G401 (cell line): Measurements from ENCODE around the gene CRISPLD2. TPM values are rescaled to one million over a fixed set of nuclear protein-coding genes. Genes with fewer than 3 reads are reported as not detected.

Source experiments
- DNase-seq: peaks from one replicate; pipeline ENCODE4 v3.0.0-alpha.2; 2015; ENCODE audit warnings: low spot score
- in situ Hi-C: cut with HindIII; loops from 2 replicates; pipeline ENCODE4 v1.10.0; 2016; ENCODE audit warnings: low sequenced_read_pairs, mixed read lengths
- total RNA-seq: library from RNA; depleted of rRNA; stranded (reverse); fragments of >200 nt; shearing (Covaris generic); gene quantifications from 2 replicates; pipeline ENCODE4 v1.2.3, GENCODE V29; 2014

Gene CRISPLD2
- total RNA-seq, 1 experiment from 2014 or later: 0.03 TPM

DNA sequence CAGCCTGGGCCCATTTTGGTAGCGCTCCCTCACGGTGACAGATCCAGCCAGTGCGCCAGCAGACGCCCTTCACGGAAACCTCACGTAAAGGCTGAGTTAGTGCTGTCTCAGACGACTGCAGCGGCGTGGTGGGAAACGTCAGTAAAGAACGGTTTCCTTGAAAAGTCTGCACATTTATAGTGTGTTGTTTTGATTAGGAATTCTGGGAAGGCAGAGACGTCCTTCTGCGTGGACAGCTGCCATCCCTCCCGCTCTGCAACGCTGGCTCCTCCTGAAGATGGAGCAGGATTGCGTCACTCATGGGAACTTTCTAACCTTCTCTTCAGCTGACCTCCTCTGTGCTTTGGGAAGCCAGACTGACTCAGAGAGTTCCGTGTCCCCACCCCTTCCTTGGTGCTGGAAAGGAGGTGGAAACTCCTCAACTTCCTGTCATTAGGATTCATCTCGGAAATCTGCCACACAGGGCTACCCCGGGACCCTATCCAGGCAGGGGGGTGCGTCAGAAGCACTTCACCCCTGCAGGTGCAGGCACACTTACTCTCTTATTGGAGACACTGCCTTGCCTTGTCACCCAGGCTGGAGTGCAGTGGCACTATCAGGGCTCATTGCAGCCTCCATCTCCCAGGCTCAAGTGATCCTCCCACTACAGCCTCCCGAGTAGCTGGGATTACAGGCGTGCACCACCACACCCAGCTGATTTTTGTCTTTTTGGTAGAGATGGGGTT is 24.3 kb upstream of the CRISPLD2 start:
- DNase-seq: no peak
- in situ Hi-C loops: no loop called here

GRCh38 chr16:84800158-84800978 is 19.4 kb upstream of the CRISPLD2 start:
- in situ Hi-C loops: no loop called here
- no peak for DNase-seq

GRCh38 chr16:84803146-84803545 is 16.6 kb upstream of the CRISPLD2 start:
- no peak for DNase-seq
- in situ Hi-C loops: no loop called here

DNA sequence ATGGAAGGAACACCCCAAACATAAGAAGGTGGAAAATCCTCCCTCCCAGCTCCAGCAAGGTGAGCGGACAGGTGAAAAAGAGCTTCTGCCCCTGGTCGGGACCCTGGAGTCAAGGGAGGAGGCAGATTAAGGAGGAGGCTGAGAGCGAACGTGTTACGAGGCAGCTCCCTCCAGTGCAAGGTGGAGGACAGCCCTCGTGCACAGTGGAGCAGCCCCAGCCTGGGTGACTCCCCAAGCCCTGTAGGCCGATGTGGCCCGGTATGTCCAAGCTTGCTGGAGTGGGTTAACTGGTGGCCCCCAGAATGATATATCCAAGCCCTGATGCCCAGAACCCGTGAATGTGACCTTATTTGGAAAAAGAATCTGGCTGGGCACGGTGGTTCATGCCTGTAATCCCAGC is 15.5 kb upstream of the CRISPLD2 start:
- DNase-seq: no peak
- in situ Hi-C loops: no loop called here

DNA sequence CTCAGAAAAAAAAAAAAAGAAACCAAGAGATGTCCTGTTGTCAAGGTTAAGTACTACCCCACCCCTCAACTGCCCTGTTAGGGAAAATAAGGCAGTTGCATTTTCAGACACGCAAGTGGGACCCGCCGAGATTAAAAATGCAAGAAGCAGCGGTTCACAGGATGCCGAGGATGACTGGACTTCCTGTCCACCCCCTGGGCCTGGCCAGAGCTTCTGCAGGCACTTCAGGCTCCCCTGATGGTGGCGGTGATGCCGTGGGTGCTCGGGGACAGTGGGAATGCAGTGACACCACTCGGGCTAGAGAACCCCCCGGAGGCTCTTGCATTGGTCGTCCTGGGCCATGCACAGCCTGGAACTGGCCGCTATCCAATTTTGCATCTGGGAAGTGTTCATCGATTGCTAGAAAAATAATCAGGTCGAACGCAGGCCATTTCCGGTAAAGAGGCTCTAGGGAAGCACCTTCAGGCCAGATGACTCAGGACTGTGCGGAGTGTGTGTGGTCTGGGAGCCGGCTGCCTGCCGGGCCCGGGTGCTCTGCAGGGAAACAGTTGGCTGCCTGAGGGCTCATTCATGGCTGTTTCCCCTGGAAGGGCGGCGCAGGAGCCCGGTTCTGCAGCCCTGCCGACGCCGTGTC is 13.4 kb upstream of the CRISPLD2 start:
- DNase-seq: no peak
- in situ Hi-C loops: no loop called here

- in situ Hi-C loops: no loop called here
- no peak for DNase-seq
Measured at GRCh38 chr16:84806890-84807258, 12.9 kb upstream of the CRISPLD2 start.

GRCh38 chr16:84807776-84808175 is 12.0 kb upstream of the CRISPLD2 start:
- in situ Hi-C loops: no loop called here
- no peak for DNase-seq

- DNase-seq: no peak
- in situ Hi-C loops: no loop called here
Measured at GRCh38 chr16:84808826-84809225, 11.0 kb upstream of the CRISPLD2 start.

DNA sequence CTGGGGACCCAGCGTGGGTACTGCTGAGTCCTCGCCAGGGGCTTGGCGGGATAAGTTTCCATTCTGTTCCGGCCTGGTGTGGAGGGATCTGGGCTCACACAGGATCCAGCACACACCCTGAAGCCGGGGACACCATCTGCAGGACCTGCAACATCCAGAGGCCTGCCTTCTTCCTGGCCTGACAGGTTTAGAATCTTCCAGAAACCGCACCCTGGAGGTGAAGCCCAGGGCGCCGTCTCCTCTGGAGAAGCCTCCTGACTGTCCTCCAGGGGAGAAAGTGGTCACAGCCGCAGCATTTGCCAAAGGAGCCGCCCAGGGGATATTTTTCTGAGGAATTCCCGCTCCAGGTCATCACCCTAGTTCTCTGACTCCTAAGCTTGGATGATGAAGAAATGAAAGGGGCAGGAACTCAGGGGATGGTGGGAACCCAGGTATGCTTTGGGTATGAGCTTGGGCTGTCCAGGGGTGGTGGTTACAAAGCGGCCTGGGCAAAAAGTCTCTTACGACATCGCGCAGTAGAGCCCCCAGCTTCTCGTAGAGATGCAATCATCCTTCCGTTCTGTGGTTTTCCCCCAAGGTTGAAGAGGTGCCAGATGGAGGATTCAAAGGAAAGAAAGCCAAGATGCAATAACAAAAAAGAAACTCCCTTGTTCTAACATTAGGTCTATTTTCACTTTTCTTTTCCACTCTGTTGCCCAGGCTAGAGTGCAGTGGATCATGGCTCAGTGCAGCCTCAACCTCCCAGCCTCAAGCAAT is 9.1 kb upstream of the CRISPLD2 start:
- in situ Hi-C loops: no loop called here
- no peak for DNase-seq

GRCh38 chr16:84811529-84811928 is 8.3 kb upstream of the CRISPLD2 start:
- no peak for DNase-seq
- in situ Hi-C loops: no loop called here

DNA sequence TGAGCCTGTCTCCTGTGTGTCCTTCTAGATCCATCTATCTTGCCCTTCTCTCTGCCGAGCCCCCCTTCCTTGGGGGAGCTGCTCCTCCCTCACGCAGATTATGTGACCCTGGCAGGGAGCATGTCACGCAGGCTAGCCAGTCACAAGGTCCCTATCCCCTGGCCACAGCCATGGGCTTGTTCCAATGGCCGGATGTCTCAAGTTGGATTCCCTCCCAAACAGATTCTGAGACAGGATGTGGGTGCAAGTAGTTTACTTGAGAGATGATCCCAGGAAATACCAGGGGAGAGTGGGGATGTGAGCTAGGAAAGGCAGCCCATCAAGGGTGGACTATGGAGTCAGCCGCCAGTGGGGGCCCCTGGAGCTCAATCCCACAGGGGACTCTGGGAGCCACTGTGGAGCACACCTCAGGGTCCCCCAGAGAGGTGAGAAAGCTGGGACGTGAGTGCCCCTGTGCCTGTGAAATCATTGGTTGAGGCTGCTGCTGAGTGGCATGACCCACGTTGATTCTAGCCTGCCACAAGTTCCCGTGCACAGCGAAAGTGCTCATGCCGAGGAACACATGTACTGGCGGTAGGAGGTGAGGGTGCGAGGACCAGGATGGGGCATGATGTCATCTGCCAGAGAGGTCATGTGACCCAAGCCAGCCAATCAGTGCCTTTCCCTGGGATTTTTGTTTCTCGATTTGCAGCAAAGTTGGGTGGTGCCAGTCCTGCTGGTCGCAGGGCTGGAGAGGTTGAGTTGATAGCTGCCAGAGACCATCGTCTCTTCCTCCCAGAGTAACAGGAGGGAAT is 6.4 kb upstream of the CRISPLD2 start:
- in situ Hi-C loops: no loop called here
- no peak for DNase-seq

GRCh38 chr16:84815462-84815861 is 4.3 kb upstream of the CRISPLD2 start:
- no peak for DNase-seq
- in situ Hi-C loops: no loop called here

DNA sequence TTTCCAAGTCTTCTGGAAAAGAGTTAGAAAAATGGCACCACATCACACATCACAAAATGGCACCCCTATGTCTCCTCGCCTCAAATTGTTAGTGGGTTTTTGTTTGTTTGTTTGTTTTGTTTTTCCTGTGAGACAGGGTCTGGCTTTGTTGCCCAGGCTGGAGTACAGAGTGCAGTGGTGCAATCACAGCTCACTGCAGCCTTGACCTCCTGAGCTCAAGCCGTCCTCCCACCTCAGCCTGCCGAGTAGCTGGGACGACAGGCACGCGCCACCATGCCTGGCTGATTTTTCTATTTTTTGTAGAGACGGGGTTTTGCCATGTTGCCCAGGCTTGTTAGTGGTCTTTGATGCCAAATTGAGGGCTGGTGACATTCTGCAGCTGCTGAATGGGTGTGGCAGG is 3.8 kb upstream of the CRISPLD2 start:
- in situ Hi-C loops: no loop called here
- DNase-seq: no peak

DNA sequence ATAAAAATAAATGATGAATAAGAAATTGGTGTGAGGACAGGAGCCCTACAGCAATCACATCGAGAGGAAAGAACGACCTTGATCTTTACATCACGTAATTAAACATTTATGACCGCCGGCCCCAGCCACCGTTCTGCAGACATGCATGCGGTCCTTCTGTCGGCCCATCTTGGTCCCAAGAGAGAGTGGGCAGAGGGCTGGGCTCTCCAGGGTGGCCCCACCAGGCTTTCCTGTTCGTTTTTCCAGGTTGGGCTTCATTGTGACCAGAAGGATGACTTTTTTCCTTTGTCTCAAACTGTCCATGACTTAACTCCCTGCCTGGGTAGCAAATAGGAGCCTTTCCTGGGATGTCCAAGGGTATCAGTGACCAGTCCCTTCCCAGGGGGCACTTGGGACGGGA is 3.3 kb upstream of the CRISPLD2 start:
- in situ Hi-C loops: no loop called here
- DNase-seq: no peak

DNA sequence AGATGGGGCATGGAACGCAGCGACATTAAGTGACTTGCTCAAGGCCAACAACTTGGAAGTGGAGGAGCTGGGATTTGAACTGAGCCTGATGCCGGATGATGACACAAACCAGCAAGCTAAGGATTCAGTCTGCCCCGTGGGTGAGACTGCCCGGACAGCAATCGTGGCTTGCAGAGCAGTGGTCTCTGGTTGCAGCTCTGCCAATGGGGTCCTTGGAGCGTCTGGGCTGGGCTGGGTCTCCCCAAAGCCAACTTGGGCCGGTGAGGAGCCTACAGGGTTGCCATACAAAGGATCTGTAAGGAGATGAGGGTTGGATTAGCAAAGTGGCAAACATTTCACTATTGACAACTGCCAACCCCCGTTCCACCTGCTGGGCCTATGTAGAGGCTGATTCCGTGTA is 2.6 kb upstream of the CRISPLD2 start:
- in situ Hi-C loops: no loop called here
- DNase-seq: no peak

DNA sequence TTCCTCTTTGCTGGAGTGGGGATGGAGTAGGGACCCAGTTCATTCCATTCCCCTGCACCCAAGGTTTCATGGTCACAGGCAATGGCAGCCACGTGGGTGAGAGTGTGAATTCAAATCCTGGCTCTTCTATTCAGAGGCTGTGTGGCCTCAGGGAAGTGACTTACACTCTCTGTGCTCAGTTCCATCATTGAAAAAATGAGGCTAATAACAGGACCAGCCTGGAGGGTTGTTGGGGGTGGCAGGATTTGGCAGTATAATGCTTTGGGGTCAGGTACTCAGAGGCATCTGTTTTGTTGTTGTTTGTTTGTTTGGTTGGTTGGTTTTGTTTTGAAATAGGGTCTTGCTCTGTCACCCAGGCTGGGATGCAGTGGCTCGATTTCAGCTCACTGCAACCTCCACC is 2.2 kb upstream of the CRISPLD2 start:
- no peak for DNase-seq
- in situ Hi-C loops: no loop called here

GRCh38 chr16:84818133-84818532 is 1.7 kb upstream of the CRISPLD2 start:
- in situ Hi-C loops: no loop called here
- DNase-seq: no peak

- DNase-seq: no peak
- in situ Hi-C loops: no loop called here
Measured at GRCh38 chr16:84818989-84819643, 669 bp upstream of the CRISPLD2 start.
